ENCODE measurements around the gene FAM50A. TPM values are rescaled to one million over a fixed set of nuclear protein-coding genes. Genes with fewer than 3 reads are reported as not detected.
"Not testable (repeated sequence)": the region's sequence is repeated elsewhere in the genome, so short reads cannot be mapped to it uniquely, and the experiment has no call there.

Gene FAM50A
- total and polyA plus RNA-seq, 2 donors, result 29.8 to 112 TPM

DNA sequence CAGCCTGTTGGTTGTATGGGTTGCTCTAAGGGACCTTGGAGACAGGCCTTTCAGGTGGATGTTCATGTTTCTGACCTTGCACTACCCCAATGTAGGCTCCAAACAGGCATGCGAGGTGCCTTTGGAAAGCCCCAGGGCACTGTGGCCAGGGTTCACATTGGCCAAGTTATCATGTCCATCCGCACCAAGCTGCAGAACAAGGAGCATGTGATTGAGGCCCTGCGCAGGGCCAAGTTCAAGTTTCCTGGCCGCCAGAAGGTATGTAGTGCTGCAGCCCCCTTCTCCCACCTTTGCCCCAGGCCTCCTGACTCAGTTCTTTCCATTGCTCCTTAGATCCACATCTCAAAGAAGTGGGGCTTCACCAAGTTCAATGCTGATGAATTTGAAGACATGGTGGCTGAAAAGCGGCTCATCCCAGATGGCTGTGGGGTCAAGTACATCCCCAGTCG is 43.5 kb upstream of the FAM50A start:
- peaks cover 23 to 26% of the 10 kb centered on the region in 2 donors for H3K36me3 ChIP-seq (ENCODE audit: control insufficient read depth in 2 of 2, insufficient read depth in 2 of 2, low read length in 1 of 2)
- 98% methylated on average over 6 of the region's 6 CpGs for WGBS
- DNase-seq (ENCODE audit: low read depth in 6 of 9, low spot score in 9 of 9); H3K9me3 ChIP-seq (ENCODE audit: control insufficient read depth in 2 of 2, insufficient read depth in 1 of 2, low read length in 1 of 2); H3K27ac ChIP-seq (ENCODE audit: low read depth in 1 of 2, low read length in 1 of 2); H3K27me3 ChIP-seq (ENCODE audit: control insufficient read depth in 2 of 2, insufficient read depth in 1 of 2, low read length in 1 of 2); H3K4me3 ChIP-seq (ENCODE audit: low read length in 2 of 2): not testable (repeated sequence)
- H3K4me1 ChIP-seq (ENCODE audit: control insufficient read depth in 2 of 2, insufficient read depth in 2 of 2, low read length in 2 of 2), result peaks cover 0 to 15% of the 10 kb centered on the region in 2 donors

DNA sequence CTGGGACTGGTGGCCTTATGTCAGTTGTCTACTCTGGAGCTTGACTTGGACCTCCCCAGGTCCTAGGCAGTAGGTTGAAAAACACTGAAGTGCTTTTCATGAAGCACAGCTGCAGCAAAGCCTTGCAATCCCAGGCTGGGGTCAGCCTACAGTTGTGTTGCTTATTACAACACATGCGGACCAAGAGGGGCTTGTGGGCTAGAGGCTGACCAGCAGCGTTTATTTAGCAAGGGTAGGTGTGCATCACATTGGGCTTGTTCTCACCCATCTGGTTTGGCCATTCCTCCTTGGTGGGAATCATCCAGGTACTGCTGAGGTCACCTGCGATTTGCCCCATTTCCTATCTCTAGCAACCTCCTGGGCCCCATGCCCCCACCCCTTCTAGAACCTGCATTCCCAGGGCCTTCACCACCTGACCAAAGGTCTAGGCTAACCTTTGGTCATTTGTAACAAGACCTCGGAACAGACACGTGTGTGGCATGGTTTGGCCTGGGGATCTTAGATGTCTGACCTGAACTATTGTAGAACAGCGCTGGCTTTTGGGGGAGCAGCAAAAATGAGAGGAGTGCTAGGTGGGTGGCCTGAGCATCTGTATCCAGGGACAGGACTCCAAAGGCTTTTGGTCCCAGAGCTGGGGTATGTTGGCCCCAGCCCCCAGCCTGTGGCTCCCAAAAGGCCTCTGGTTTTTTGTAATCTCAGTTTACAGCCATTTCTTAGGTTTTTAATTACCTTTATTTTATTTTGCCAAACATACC is 42.7 kb upstream of the FAM50A start:
- H3K27ac ChIP-seq (ENCODE audit: low read depth in 1 of 2, low read length in 1 of 2), result no peak overlapping the region
- H3K36me3 ChIP-seq (ENCODE audit: control insufficient read depth in 2 of 2, insufficient read depth in 2 of 2, low read length in 1 of 2), result peaks cover 23 to 26% of the 10 kb centered on the region in 2 donors
- DNase-seq (ENCODE audit: low read depth in 6 of 9, low spot score in 9 of 9), result no peak
- WGBS, result 93% methylated on average over 6 of the region's 6 CpGs
- H3K9me3 ChIP-seq (ENCODE audit: control insufficient read depth in 2 of 2, insufficient read depth in 1 of 2, low read length in 1 of 2), result no peaks in the 10 kb centered on the region
- peaks cover 0 to 15% of the 10 kb centered on the region in 2 donors for H3K4me1 ChIP-seq (ENCODE audit: control insufficient read depth in 2 of 2, insufficient read depth in 2 of 2, low read length in 2 of 2)
- H3K4me3 ChIP-seq (ENCODE audit: low read length in 2 of 2), result no peak overlapping the region
- H3K27me3 ChIP-seq (ENCODE audit: control insufficient read depth in 2 of 2, insufficient read depth in 1 of 2, low read length in 1 of 2), result no peaks in the 10 kb centered on the region

DNA sequence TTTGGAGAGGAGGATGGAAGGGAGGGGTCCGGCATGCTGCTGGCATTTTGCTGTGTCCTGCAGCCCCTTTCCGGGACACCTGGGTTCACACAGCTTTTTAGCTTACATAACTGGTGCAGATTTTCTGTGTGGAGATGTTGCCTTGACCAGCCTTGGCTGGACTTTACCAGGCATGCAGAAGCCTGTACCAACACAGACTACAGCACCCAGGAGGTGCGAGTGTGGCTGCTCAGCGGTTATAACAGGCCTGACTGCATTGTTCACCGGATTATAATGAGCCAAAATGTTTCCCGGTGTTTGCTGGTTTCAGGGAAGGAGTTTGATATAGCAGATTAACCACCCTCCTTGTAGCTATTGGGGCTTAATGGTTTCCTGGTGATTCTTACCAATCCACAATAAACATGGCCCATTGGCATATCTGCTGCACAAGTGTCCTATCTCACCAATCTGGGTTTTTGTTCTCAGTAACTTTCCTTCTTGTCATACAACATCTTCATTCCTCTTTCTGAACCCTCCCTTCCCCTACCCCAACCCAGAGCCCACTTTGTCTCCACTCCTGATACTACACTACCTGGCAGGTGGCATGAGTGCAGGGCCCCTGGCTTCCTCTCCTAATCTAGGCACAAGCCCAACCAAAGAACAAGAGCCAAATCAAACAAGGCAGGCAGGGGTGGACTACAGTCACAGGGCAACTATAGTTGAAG is 41.9 kb upstream of the FAM50A start:
- H3K36me3 ChIP-seq (ENCODE audit: control insufficient read depth in 2 of 2, insufficient read depth in 2 of 2, low read length in 1 of 2), result peaks cover 23 to 26% of the 10 kb centered on the region in 2 donors
- H3K4me1 ChIP-seq (ENCODE audit: control insufficient read depth in 2 of 2, insufficient read depth in 2 of 2, low read length in 2 of 2), result peaks cover 0 to 12% of the 10 kb centered on the region in 2 donors
- H3K9me3 ChIP-seq (ENCODE audit: control insufficient read depth in 2 of 2, insufficient read depth in 1 of 2, low read length in 1 of 2), result no peaks in the 10 kb centered on the region
- WGBS, result 88% methylated on average over 6 of the region's 6 CpGs
- H3K27ac ChIP-seq (ENCODE audit: low read depth in 1 of 2, low read length in 1 of 2), result no peak overlapping the region
- no peak overlapping the region for H3K4me3 ChIP-seq (ENCODE audit: low read length in 2 of 2)
- no peaks in the 10 kb centered on the region for H3K27me3 ChIP-seq (ENCODE audit: control insufficient read depth in 2 of 2, insufficient read depth in 1 of 2, low read length in 1 of 2)
- no peak for DNase-seq (ENCODE audit: low read depth in 6 of 9, low spot score in 9 of 9)

DNA sequence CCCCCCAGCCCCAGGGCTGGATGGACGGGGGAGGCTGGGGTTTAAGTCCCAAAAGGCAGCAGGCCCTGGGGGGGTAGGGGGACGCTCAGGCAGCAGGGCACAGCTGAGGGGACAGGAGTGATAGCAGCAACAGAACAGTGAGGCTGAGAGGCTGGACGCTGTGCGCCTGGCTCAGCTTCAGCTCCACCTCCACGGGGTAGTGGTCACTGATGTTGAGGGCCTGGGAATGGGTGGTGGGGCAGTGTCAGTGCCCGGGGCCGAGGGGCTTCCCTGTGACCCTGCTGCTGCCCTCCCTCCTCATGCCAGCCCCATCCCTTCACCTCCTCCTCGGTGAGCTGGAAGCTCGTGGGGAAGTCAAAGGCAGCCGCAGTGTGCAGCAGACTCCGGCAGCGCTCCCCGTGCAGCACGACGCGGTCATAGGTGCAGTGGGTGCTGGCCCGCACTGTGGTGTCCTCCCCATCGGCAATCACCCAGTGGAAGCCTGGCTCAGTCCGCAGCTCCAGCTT is 41.3 kb upstream of the FAM50A start:
- Histone ChIP-seq H3K4me1 (ENCODE audit: control insufficient read depth in 2 of 2, insufficient read depth in 2 of 2, low read length in 2 of 2) (peaks cover 0 to 11% of the 10 kb centered on the region in 2 donors), H3K4me3 (ENCODE audit: low read length in 2 of 2) (no peak overlapping the region), H3K27me3 (ENCODE audit: control insufficient read depth in 2 of 2, insufficient read depth in 1 of 2, low read length in 1 of 2) (no peaks in the 10 kb centered on the region), H3K9me3 (ENCODE audit: control insufficient read depth in 2 of 2, insufficient read depth in 1 of 2, low read length in 1 of 2) (no peaks in the 10 kb centered on the region), H3K36me3 (ENCODE audit: control insufficient read depth in 2 of 2, insufficient read depth in 2 of 2, low read length in 1 of 2) (peaks cover 23 to 26% of the 10 kb centered on the region in 2 donors), H3K27ac (ENCODE audit: low read depth in 1 of 2, low read length in 1 of 2) (no peak overlapping the region)
- no peak for DNase-seq (ENCODE audit: low read depth in 6 of 9, low spot score in 9 of 9)
- WGBS, result 96% methylated on average over 19 of the region's 19 CpGs

DNA sequence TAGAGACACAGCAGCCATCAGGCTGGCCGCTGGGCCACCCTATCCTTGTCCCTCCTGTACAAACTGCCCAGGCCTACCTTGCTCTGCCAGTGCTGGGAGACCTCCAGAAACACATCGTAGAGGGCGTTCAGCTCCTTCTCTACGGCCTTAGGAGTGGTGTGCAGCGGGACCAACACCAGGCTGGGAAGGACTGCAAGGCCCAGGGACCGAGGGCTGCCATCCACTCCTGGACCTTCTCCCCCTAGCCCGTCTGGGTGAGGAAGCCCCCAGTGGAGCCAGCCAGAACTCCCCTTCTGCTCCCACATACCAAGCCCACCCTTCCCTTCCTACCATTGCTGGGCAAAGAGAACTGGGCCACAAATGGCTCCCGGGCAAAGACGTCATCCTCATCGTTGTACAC is 40.7 kb upstream of the FAM50A start:
- Histone ChIP-seq H3K4me1 (ENCODE audit: control insufficient read depth in 2 of 2, insufficient read depth in 2 of 2, low read length in 2 of 2) (peaks cover 0 to 11% of the 10 kb centered on the region in 2 donors), H3K27ac (ENCODE audit: low read depth in 1 of 2, low read length in 1 of 2) (no peak overlapping the region), H3K9me3 (ENCODE audit: control insufficient read depth in 2 of 2, insufficient read depth in 1 of 2, low read length in 1 of 2) (no peaks in the 10 kb centered on the region), H3K36me3 (ENCODE audit: control insufficient read depth in 2 of 2, insufficient read depth in 2 of 2, low read length in 1 of 2) (peaks cover 23 to 26% of the 10 kb centered on the region in 2 donors), H3K27me3 (ENCODE audit: control insufficient read depth in 2 of 2, insufficient read depth in 1 of 2, low read length in 1 of 2) (no peaks in the 10 kb centered on the region), H3K4me3 (ENCODE audit: low read length in 2 of 2) (no peak overlapping the region)
- WGBS, result 95% methylated on average over 10 of the region's 10 CpGs
- no peak for DNase-seq (ENCODE audit: low read depth in 6 of 9, low spot score in 9 of 9)

DNA sequence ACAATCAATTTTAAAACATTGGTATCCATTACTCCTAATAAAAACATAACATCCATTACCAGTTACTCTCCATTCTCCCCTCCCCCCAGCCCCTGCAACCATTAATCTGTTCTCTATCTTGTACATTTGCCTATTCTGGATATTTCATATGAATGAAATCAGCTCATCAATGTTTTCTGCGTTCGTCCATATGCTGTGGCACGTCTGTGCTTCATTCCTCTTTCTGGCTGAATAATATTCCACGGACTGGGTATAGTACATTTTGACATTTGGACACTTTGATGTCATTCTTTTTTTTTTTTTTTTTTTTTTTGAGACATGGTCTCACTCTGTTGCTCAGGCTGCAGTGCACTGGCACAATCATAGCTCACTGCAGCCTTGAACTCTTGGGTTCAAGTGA is 40.1 kb upstream of the FAM50A start:
- Histone ChIP-seq H3K9me3 (ENCODE audit: control insufficient read depth in 2 of 2, insufficient read depth in 1 of 2, low read length in 1 of 2) (no peaks in the 10 kb centered on the region), H3K27me3 (ENCODE audit: control insufficient read depth in 2 of 2, insufficient read depth in 1 of 2, low read length in 1 of 2) (no peaks in the 10 kb centered on the region), H3K36me3 (ENCODE audit: control insufficient read depth in 2 of 2, insufficient read depth in 2 of 2, low read length in 1 of 2) (peaks cover 23 to 25% of the 10 kb centered on the region in 2 donors), H3K4me1 (ENCODE audit: control insufficient read depth in 2 of 2, insufficient read depth in 2 of 2, low read length in 2 of 2) (peaks cover 0 to 14% of the 10 kb centered on the region in 2 donors), H3K27ac (ENCODE audit: low read depth in 1 of 2, low read length in 1 of 2) (no peak overlapping the region), H3K4me3 (ENCODE audit: low read length in 2 of 2) (no peak overlapping the region)
- WGBS, result 98% methylated on average over 4 of the region's 4 CpGs
- DNase-seq (ENCODE audit: low read depth in 6 of 9, low spot score in 9 of 9), result no peak

DNA sequence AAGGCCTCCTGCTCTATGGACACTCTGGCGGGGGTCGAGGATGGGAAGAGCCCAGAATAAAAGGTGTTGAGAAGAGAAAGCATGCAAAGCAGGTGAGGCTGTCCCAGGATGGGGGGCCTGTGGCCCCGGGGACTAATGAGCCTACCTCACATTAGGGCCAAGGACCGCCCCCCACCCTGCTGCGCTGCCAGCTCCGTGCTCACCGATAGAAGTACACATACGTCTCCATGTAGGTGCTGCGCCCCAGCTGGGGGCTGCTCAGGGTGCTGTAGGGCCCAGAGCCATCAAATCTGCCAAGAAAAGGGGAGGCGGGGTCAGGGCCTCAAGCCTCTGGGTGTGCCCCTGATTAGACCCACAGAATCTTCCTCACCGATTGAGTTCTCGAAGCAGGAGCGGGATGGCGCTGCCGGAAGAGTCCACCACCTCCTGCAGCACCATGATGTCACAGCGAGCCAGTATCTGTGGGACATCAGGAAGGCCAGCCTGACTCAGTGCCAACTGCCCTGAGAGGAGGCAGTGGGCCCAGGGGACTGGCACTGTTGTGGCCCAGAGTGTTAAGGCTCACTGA is 39.2 kb upstream of the FAM50A start:
- no peak overlapping the region for H3K4me3 ChIP-seq (ENCODE audit: low read length in 2 of 2)
- 97% methylated on average over 16 of the region's 16 CpGs for WGBS
- DNase-seq (ENCODE audit: low read depth in 6 of 9, low spot score in 9 of 9), result no peak
- H3K4me1 ChIP-seq (ENCODE audit: control insufficient read depth in 2 of 2, insufficient read depth in 2 of 2, low read length in 2 of 2), result peaks cover 0 to 11% of the 10 kb centered on the region in 2 donors
- H3K36me3 ChIP-seq (ENCODE audit: control insufficient read depth in 2 of 2, insufficient read depth in 2 of 2, low read length in 1 of 2), result peaks cover 16 to 18% of the 10 kb centered on the region in 2 donors
- H3K27ac ChIP-seq (ENCODE audit: low read depth in 1 of 2, low read length in 1 of 2), result no peak overlapping the region
- H3K9me3 ChIP-seq (ENCODE audit: control insufficient read depth in 2 of 2, insufficient read depth in 1 of 2, low read length in 1 of 2), result no peaks in the 10 kb centered on the region
- no peaks in the 10 kb centered on the region for H3K27me3 ChIP-seq (ENCODE audit: control insufficient read depth in 2 of 2, insufficient read depth in 1 of 2, low read length in 1 of 2)

DNA sequence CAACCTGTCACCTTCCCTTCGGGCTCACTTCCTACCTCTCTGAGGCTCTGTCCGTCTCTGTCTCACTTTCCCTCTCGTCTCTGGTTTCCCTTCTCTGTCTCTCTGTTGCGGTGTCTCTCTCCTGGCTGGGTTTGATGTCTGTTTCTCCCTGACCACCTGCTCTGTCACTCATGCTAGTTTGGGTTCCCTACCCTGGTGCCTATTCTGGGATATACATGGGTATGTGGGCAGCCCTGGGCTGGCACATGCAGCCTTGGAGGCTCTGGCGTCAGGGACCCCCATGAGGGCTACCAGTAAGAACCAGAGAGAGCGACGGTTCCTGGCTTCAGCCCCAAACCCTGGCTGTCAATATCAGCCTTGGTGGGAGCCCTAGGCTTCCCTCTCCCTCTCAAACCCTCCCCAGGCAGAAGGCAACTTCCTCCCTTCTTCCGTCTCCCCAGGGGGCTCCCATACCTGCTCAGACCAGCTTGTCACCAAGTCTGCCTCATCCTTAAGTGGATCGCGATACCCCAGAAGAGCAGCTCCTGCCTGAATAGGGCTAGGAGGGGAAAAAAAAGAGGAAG is 35.2 kb upstream of the FAM50A start:
- Histone ChIP-seq H3K4me1 (ENCODE audit: control insufficient read depth in 2 of 2, insufficient read depth in 2 of 2, low read length in 2 of 2) (peaks cover 0 to 16% of the 10 kb centered on the region in 2 donors), H3K4me3 (ENCODE audit: low read length in 2 of 2) (peak overlapping the region; percentile 5 to 38), H3K9me3 (ENCODE audit: control insufficient read depth in 2 of 2, insufficient read depth in 1 of 2, low read length in 1 of 2) (no peaks in the 10 kb centered on the region), H3K27me3 (ENCODE audit: control insufficient read depth in 2 of 2, insufficient read depth in 1 of 2, low read length in 1 of 2) (no peaks in the 10 kb centered on the region), H3K36me3 (ENCODE audit: control insufficient read depth in 2 of 2, insufficient read depth in 2 of 2, low read length in 1 of 2) (peaks cover 4 to 5% of the 10 kb centered on the region in 2 donors), H3K27ac (ENCODE audit: low read depth in 1 of 2, low read length in 1 of 2) (no peak overlapping the region)
- WGBS, result 54% methylated on average over 10 of the region's 10 CpGs
- no peak for DNase-seq (ENCODE audit: low read depth in 6 of 9, low spot score in 9 of 9)
